GM23338 (cell line): ENCODE measurements around the gene ROGDI. TPM values are rescaled to one million over a fixed set of nuclear protein-coding genes. Genes with fewer than 3 reads are reported as not detected.

Experiments
- ATAC-seq: fragments of 200-7000 bp; cut with Tn5 transposase; 3 replicates; pipeline ENCODE4 v1.9.1; 2020
- DNase-seq: peaks from one replicate; pipeline ENCODE4 v3.0.0-alpha.2; 2015; ENCODE audit warnings: low spot score
- H2AFZ ChIP-seq: fragments of 200-600 bp; sonication (generic); 2 replicates; pipeline ENCODE4 v1.8.0; 2016; ENCODE audit warnings: antibody characterized with exemption, mild to moderate bottlenecking, moderate library complexity
- H3F3A ChIP-seq: fragments of 200-600 bp; sonication (generic); replicated peaks from 2 replicates; pipeline ENCODE4 v1.8.0; 2017; ENCODE audit warnings: antibody characterized with exemption, mixed run types, low read depth
- H3K27ac ChIP-seq: fragments of 200-600 bp; sonication (generic); 2 replicates; pipeline ENCODE4 v1.6.1; 2016; ENCODE audit warnings: low read depth
- H3K27me3 ChIP-seq: fragments of 200-600 bp; sonication (generic); 2 replicates; pipeline ENCODE4 v1.8.0; 2016; ENCODE audit warnings: mild to moderate bottlenecking, mixed run types, moderate library complexity; ENCODE audit not compliant: insufficient read depth
- H3K36me3 ChIP-seq: fragments of 200-600 bp; sonication (generic); 2 replicates; pipeline ENCODE4 v1.8.0; 2016; ENCODE audit warnings: mild to moderate bottlenecking; ENCODE audit not compliant: insufficient read depth
- H3K4me1 ChIP-seq: fragments of 200-600 bp; sonication (generic); 2 replicates; pipeline ENCODE4 v1.8.0; 2016; ENCODE audit warnings: mild to moderate bottlenecking, moderate library complexity; ENCODE audit not compliant: insufficient read depth
- H3K4me2 ChIP-seq: fragments of 200-600 bp; sonication (generic); 2 replicates; pipeline ENCODE4 v1.7.1; 2017; ENCODE audit warnings: mixed run types
- H3K4me3 ChIP-seq: fragments of 200-600 bp; sonication (generic); 2 replicates; pipeline ENCODE4 v1.6.1; 2016; ENCODE audit warnings: mixed run types
- H3K79me2 ChIP-seq: fragments of 200-600 bp; sonication (generic); replicated peaks from 2 replicates; pipeline ENCODE4 v1.8.0; 2017; ENCODE audit warnings: mild to moderate bottlenecking; ENCODE audit not compliant: insufficient read depth
- H3K9me2 ChIP-seq: fragments of 200-600 bp; sonication (generic); 2 replicates; pipeline ENCODE4 v1.8.0; 2017; ENCODE audit not compliant: insufficient read depth
- H4K20me1 ChIP-seq: fragments of 200-600 bp; sonication (generic); replicated peaks from 2 replicates; pipeline ENCODE4 v1.8.0; 2017; ENCODE audit warnings: mild to moderate bottlenecking; ENCODE audit not compliant: insufficient read depth
- H3K27ac Mint-ChIP-seq: 2 replicates; pipeline ENCODE4 v1.8.0; 2020; ENCODE audit warnings: inconsistent platforms, mild to moderate bottlenecking, moderate library complexity, mixed read lengths
- H3K27me3 Mint-ChIP-seq: 3 replicates; pipeline ENCODE4 v1.8.0; 2022; ENCODE audit warnings: low read depth, mild to moderate bottlenecking, moderate library complexity, mixed read lengths, inconsistent platforms; ENCODE audit not compliant: insufficient read depth, poor library complexity
- H3K36me3 Mint-ChIP-seq: 3 replicates; pipeline ENCODE4 v1.8.0; 2021; ENCODE audit warnings: low read depth, mild to moderate bottlenecking, inconsistent platforms, moderate library complexity, mixed read lengths
- H3K4me1 Mint-ChIP-seq: 3 replicates; pipeline ENCODE4 v1.8.0; 2020; ENCODE audit warnings: mild to moderate bottlenecking, inconsistent platforms, mixed read lengths
- H3K4me3 Mint-ChIP-seq: 3 replicates; pipeline ENCODE4 v1.8.0; 2021; ENCODE audit warnings: moderate library complexity, mild to moderate bottlenecking, inconsistent platforms, mixed read lengths
- H3K9me3 Mint-ChIP-seq: 3 replicates; pipeline ENCODE4 v1.8.0; 2020; ENCODE audit warnings: moderate library complexity, mild to moderate bottlenecking, inconsistent platforms, mixed read lengths
- CREB1 ChIP-seq: fragments of 250-450 bp; sonication (Bioruptor Pico); IDR thresholded peaks from 2 replicates; pipeline ENCODE4 v1.5.0; 2020; ENCODE audit warnings: low read depth, mild to moderate bottlenecking, moderate library complexity
- EZH2phosphoT487 ChIP-seq: fragments of 200-600 bp; sonication (generic); IDR thresholded peaks from one replicate; pipeline ENCODE4 v1.8.1; 2018; ENCODE audit warnings: antibody characterized with exemption; ENCODE audit not compliant: unreplicated experiment
- POLR2AphosphoS5 ChIP-seq: IDR thresholded peaks from 2 replicates; pipeline ENCODE4 v1.6.1; 2016; ENCODE audit warnings: antibody characterized with exemption, low read depth
- ZNF114 ChIP-seq: fragments of 250-450 bp; sonication (Bioruptor Pico); IDR thresholded peaks from 2 replicates; pipeline ENCODE4 v1.5.0; 2020; ENCODE audit warnings: mild to moderate bottlenecking, moderate library complexity
- ZNF462 ChIP-seq: fragments of 250-450 bp; sonication (Bioruptor Pico); IDR thresholded peaks from 2 replicates; pipeline ENCODE4 v1.5.0; 2020; ENCODE audit warnings: mild to moderate bottlenecking, moderate library complexity
- polyA plus RNA-seq: library from polyadenylated mRNA; unstranded; fragments of >200 nt; fragmentation: Nextera tagmentation; extraction: Ambion mirVana; gene quantifications from 2 replicates; pipeline ENCODE4 v1.2.1, GENCODE V29; 2016
- total RNA-seq: library from RNA; depleted of rRNA; stranded (reverse); fragments of >200 nt; shearing (Covaris generic); gene quantifications from 2 replicates; pipeline ENCODE4 v1.2.3, GENCODE V29; 2014
- TF ChIP-seq, protein P1 (sequence below): IDR thresholded peaks from 2 replicates; pipeline ENCODE4 v1.6.1; 2016; ENCODE audit warnings: antibody characterized with exemption

Gene ROGDI
- total and polyA plus RNA-seq, 2 experiments from 2014 or later, result 30.3 to 38.8 TPM

GRCh38 chr16:4766875-4767628, 35.4 kb downstream of the ROGDI start, which contains the start of gene ZNF500:
ZNF500 (minus strand) TSS chr16:4767162; CDS start chr16:4765978, 1,184 bp downstream.
- peaks cover 29% of the 10 kb centered on the region for H3K36me3 Mint-ChIP-seq
- ATAC-seq, result peak; percentile 89
- H3K27ac Mint-ChIP-seq, result peak within 1 kb of the TSS; percentile 98

More at GRCh38 chr16:4766875-4767628, 35.4 kb downstream of the ROGDI start, which contains the start of gene ZNF500:
- H3K4me3 Mint-ChIP-seq, result peak within 1 kb of the TSS; percentile 88
- Histone ChIP-seq H2AFZ (peak within 1 kb of the TSS; percentile 86), H3K4me2 (peak within 1 kb of the TSS; percentile 91), H4K20me1 (no peaks in the 10 kb centered on the region), H3K4me3 (peak within 1 kb of the TSS; percentile 94), H3K79me2 (peaks cover 17% of the 10 kb centered on the region), H3K27me3 (no peaks in the 10 kb centered on the region), H3K36me3 (no peaks in the 10 kb centered on the region), H3K4me1 (peaks cover 19% of the 10 kb centered on the region), H3F3A (peaks cover 17% of the 10 kb centered on the region; the same call in 1 of the 2 replicates), H3K9me2 (no peaks in the 10 kb centered on the region), H3K27ac (peak within 1 kb of the TSS; percentile 98)
- H3K27me3 Mint-ChIP-seq, result peaks cover 14% of the 10 kb centered on the region
- TF ChIP-seq POLR2AphosphoS5 (peak; percentile 81), CREB1 (CRISPR knock-in tag) (peak; percentile 74), EZH2phosphoT487 (no peak), ZNF114 (CRISPR knock-in tag) (0 out of 2 replicates have a peak, but pooled peaks have one; percentile 56), ZNF462 (CRISPR knock-in tag) (no peak)
- TF ChIP-seq, protein P1, sequence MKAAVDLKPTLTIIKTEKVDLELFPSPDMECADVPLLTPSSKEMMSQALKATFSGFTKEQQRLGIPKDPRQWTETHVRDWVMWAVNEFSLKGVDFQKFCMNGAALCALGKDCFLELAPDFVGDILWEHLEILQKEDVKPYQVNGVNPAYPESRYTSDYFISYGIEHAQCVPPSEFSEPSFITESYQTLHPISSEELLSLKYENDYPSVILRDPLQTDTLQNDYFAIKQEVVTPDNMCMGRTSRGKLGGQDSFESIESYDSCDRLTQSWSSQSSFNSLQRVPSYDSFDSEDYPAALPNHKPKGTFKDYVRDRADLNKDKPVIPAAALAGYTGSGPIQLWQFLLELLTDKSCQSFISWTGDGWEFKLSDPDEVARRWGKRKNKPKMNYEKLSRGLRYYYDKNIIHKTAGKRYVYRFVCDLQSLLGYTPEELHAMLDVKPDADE, result peak; percentile 99
- H3K9me3 Mint-ChIP-seq, result no peaks in the 10 kb centered on the region
- H3K4me1 Mint-ChIP-seq, result peaks cover 23% of the 10 kb centered on the region
- peak; percentile 99 for DNase-seq
